ENCODE data around the gene LRRC25.
"Not testable (repeated sequence)": the region's sequence is repeated elsewhere in the genome, so short reads cannot be mapped to it uniquely, and the experiment has no call there.

The LRRC25 gene

GRCh38 chr19:18379803-18380747 lies 17.3 kb downstream of the LRRC25 start:
- no peak for DNase-seq (ENCODE audit: low read depth)

- DNase-seq (ENCODE audit: low read depth) = no peak
These were observed 20.4 kb downstream of the LRRC25 start for GRCh38 chr19:18377026-18377425.

GRCh38 chr19:18373892-18374629 lies 23.4 kb downstream of the LRRC25 start:
- DNase-seq (ENCODE audit: low read depth) = peak; percentile 19

- no peak for DNase-seq (ENCODE audit: low read depth)
These were observed 24.0 kb downstream of the LRRC25 start for GRCh38 chr19:18373407-18373891.

- DNase-seq (ENCODE audit: low read depth) = no peak
These were observed 28.8 kb downstream of the LRRC25 start for GRCh38 chr19:18368504-18369222.

- no peak for DNase-seq (ENCODE audit: low read depth)
These were observed 31.4 kb downstream of the LRRC25 start for GRCh38 chr19:18366021-18366435.

- DNase-seq (ENCODE audit: low read depth) = no peak
These were observed 32.4 kb downstream of the LRRC25 start for GRCh38 chr19:18364826-18365528.

GRCh38 chr19:18364277-18364825 lies 33.1 kb downstream of the LRRC25 start:
- DNase-seq (ENCODE audit: low read depth) = not testable (repeated sequence)

- DNase-seq (ENCODE audit: low read depth) = no peak
These were observed 33.6 kb downstream of the LRRC25 start for GRCh38 chr19:18363787-18364186.

- DNase-seq (ENCODE audit: low read depth) = no peak
These were observed 34.4 kb downstream of the LRRC25 start for GRCh38 chr19:18362934-18363542.

- DNase-seq (ENCODE audit: low read depth) = no peak
These were observed 35.8 kb downstream of the LRRC25 start for GRCh38 chr19:18361646-18362045.

- DNase-seq (ENCODE audit: low read depth) = no peak
These were observed 40.4 kb downstream of the LRRC25 start for GRCh38 chr19:18357041-18357440.

- not testable (repeated sequence) for DNase-seq (ENCODE audit: low read depth)
These were observed 42.7 kb downstream of the LRRC25 start for GRCh38 chr19:18354743-18355142.

GRCh38 chr19:18353378-18354005 lies 43.9 kb downstream of the LRRC25 start:
- no peak for DNase-seq (ENCODE audit: low read depth)

GRCh38 chr19:18351544-18351943 lies 45.9 kb downstream of the LRRC25 start:
- no peak for DNase-seq (ENCODE audit: low read depth)

- DNase-seq (ENCODE audit: low read depth) = no peak
These were observed 46.9 kb downstream of the LRRC25 start for GRCh38 chr19:18350490-18350889.

- no peak for DNase-seq (ENCODE audit: low read depth)
These were observed 47.8 kb downstream of the LRRC25 start for GRCh38 chr19:18349524-18350128.

- not testable (repeated sequence) for DNase-seq (ENCODE audit: low read depth)
These were observed 48.5 kb downstream of the LRRC25 start for GRCh38 chr19:18348818-18349339.

GRCh38 chr19:18348171-18348570 lies 49.3 kb downstream of the LRRC25 start:
- no peak for DNase-seq (ENCODE audit: low read depth)

GRCh38 chr19:18346091-18346490 lies 51.3 kb downstream of the LRRC25 start:
- DNase-seq (ENCODE audit: low read depth) = no peak

Data from activated gamma-delta T cell treated with anti-CD3 and anti-CD28 coated beads, Interleukin-2, amount 50 U/mL, for 16 hours (primary cell).